GM12892 (cell line): ENCODE data around the gene GNAI3.

Source experiments
- POLR2A ChIP-seq: IDR thresholded peaks from 2 replicates; pipeline ENCODE4 v1.6.1; 2011; ENCODE audit warnings: low read depth, low read length, control low read depth
- POLR2AphosphoS5 ChIP-seq: IDR thresholded peaks from 2 replicates; pipeline ENCODE4 v1.6.1; 2011; ENCODE audit warnings: low read depth, low read length, control low read depth

- TF ChIP-seq POLR2AphosphoS5 (no peak), POLR2A (no peak)
Observed at GRCh38 chr1:109659997-109660690, 111.7 kb downstream of the GNAI3 start.
